Chondrocyte (in vitro differentiated cells): ENCODE data around the gene DIS3L2. TPM values are rescaled to one million over a fixed set of nuclear protein-coding genes. Genes with fewer than 3 reads are reported as not detected.

Source experiments
- DNase-seq: peaks from one replicate; pipeline ENCODE4 v3.0.0; 2021; ENCODE audit warnings: mixed read lengths, low spot score
- H3K27ac Mint-ChIP-seq: one replicate; pipeline ENCODE4 v1.8.0; 2021; ENCODE audit warnings: mild to moderate bottlenecking, moderate library complexity, mixed read lengths; ENCODE audit not compliant: unreplicated experiment
- H3K27me3 Mint-ChIP-seq: 2 replicates; pipeline ENCODE4 v1.8.0; 2021; ENCODE audit warnings: low read depth, mixed read lengths
- H3K36me3 Mint-ChIP-seq: 2 replicates; pipeline ENCODE4 v1.8.0; 2021; ENCODE audit warnings: low read depth, mixed read lengths
- H3K4me1 Mint-ChIP-seq: 2 replicates; pipeline ENCODE4 v1.8.0; 2021; ENCODE audit warnings: low read depth, mild to moderate bottlenecking, mixed read lengths
- H3K4me3 Mint-ChIP-seq: one replicate; pipeline ENCODE4 v1.8.0; 2021; ENCODE audit warnings: mild to moderate bottlenecking, moderate library complexity, mixed read lengths; ENCODE audit not compliant: unreplicated experiment
- H3K9me3 Mint-ChIP-seq: 2 replicates; pipeline ENCODE4 v1.8.0; 2021; ENCODE audit warnings: low read depth, mixed read lengths
- CTCF ChIP-seq: fragments of 200-600 bp; sonication (generic); IDR thresholded peaks from 2 replicates; pipeline ENCODE4 v1.5.0; 2021; ENCODE audit warnings: antibody characterized with exemption, mild to moderate bottlenecking, moderate library complexity
- total RNA-seq: library from RNA; stranded (reverse); gene quantifications from 3 replicates; pipeline ENCODE4 v1.2.1, GENCODE V29; 2021

The DIS3L2 gene
- total RNA-seq, 1 donor from 2014 or later: 17.5 TPM

- H3K4me1 Mint-ChIP-seq: peaks cover 14% of the 10 kb centered on the region
- no peak overlapping the region for H3K4me3 Mint-ChIP-seq
- H3K36me3 Mint-ChIP-seq: peaks cover 24% of the 10 kb centered on the region
- peaks cover 9% of the 10 kb centered on the region for H3K27me3 Mint-ChIP-seq
- no peak for DNase-seq
- no peak overlapping the region for H3K27ac Mint-ChIP-seq
- no peaks in the 10 kb centered on the region for H3K9me3 Mint-ChIP-seq
- no peak for TF ChIP-seq CTCF
Observed at GRCh38 chr2:232255033-232255432, 293.5 kb downstream of the DIS3L2 start.

- peak overlapping the region; percentile 75 for H3K27ac Mint-ChIP-seq
- no peak for TF ChIP-seq CTCF
- DNase-seq: no peak
- H3K27me3 Mint-ChIP-seq: peaks cover 27% of the 10 kb centered on the region
- no peaks in the 10 kb centered on the region for H3K9me3 Mint-ChIP-seq
- H3K4me3 Mint-ChIP-seq: peak overlapping the region; percentile 61
- peaks cover 32% of the 10 kb centered on the region for H3K4me1 Mint-ChIP-seq
- H3K36me3 Mint-ChIP-seq: peaks cover 44% of the 10 kb centered on the region
Observed at GRCh38 chr2:232260075-232260474, 298.6 kb downstream of the DIS3L2 start.

- Mint-ChIP-seq H3K27ac (no peak overlapping the region), H3K4me3 (no peak overlapping the region), H3K9me3 (no peaks in the 10 kb centered on the region), H3K27me3 (peaks cover 24% of the 10 kb centered on the region), H3K36me3 (peaks cover 47% of the 10 kb centered on the region), H3K4me1 (peaks cover 32% of the 10 kb centered on the region)
- no peak for TF ChIP-seq CTCF
- DNase-seq: no peak
Observed at GRCh38 chr2:232261776-232262175, 300.3 kb downstream of the DIS3L2 start.

GRCh38 chr2:232263295-232263694, 301.8 kb downstream of the DIS3L2 start:
- no peak for DNase-seq
- peaks cover 32% of the 10 kb centered on the region for H3K4me1 Mint-ChIP-seq
- no peak overlapping the region for H3K4me3 Mint-ChIP-seq
- no peaks in the 10 kb centered on the region for H3K9me3 Mint-ChIP-seq
- H3K27ac Mint-ChIP-seq: no peak overlapping the region
- TF ChIP-seq CTCF: no peak
- H3K27me3 Mint-ChIP-seq: peaks cover 24% of the 10 kb centered on the region
- H3K36me3 Mint-ChIP-seq: peaks cover 48% of the 10 kb centered on the region

- no peak overlapping the region for H3K4me3 Mint-ChIP-seq
- no peak for DNase-seq
- H3K36me3 Mint-ChIP-seq: peaks cover 48% of the 10 kb centered on the region
- TF ChIP-seq CTCF: no peak
- no peak overlapping the region for H3K27ac Mint-ChIP-seq
- H3K9me3 Mint-ChIP-seq: no peaks in the 10 kb centered on the region
- peaks cover 27% of the 10 kb centered on the region for H3K4me1 Mint-ChIP-seq
- H3K27me3 Mint-ChIP-seq: peaks cover 22% of the 10 kb centered on the region
Observed at GRCh38 chr2:232264081-232264480, 302.6 kb downstream of the DIS3L2 start.
